Stimulated activated CD4-positive, alpha-beta T cell treated with anti-CD3 and anti-CD28 coated beads, Interleukin-15, amount 100 ng/mL, for 48 hours (primary cell): ENCODE data around the gene LIPE.

Experiments
- DNase-seq, 2 donors: peaks; one replicate each; pipeline ENCODE4 v3.0.0-alpha.2; 2020; ENCODE audit warnings: low read depth in 2 of 2

The LIPE gene

GRCh38 chr19:42353341-42354015, 73.7 kb downstream of the LIPE start:
- DNase-seq: no peak

DNA sequence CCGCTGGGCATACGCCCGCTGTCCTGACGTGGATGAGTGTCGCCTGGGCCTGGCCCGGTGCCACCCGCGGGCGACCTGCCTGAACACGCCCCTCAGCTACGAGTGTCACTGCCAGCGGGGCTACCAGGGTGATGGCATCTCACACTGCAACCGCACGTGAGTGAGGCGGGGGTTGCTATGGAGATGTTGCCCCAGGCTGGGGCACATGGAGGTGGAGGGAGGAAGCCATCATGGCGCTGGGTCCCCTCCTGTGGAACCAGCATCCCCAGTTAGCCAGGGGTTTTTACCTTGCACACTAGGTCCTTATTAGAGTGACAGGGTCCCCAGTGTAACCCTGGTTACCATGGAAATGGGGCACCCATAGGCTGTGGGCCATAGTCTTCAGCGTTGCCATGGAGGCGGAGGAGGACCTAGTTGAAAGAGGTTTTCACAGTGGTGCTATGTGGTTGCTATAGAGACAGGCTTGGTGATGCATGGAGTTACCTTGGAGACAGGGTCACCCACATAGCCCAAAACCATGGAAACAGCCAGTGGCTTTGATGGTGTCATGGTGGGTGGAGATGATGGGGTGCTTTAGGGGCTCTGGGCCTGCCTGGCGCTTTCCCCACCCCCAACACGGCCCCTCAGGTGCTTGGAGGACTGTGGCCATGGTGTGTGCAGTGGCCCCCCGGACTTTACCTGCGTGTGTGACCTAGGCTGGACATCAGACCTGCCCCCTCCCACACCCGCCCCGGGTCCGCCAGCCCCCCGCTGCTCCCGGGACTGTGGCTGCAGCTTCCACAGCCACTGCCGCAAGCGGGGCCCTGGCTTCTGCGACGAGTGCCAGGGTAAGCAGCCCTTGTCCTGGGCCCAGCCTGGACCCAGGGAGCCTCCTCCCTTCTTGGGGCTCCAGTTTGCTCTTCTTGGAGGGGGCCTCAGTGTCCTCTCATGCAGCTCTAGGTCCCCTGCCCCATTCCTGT, 74.6 kb downstream of the LIPE start:
- DNase-seq: no peak
